HCT116 (cell line): ENCODE measurements around the gene FBXO47. TPM values are rescaled to one million over a fixed set of nuclear protein-coding genes. Genes with fewer than 3 reads are reported as not detected.

Source experiments
- ATAC-seq: fragments of 200-7000 bp; cut with Tn5 transposase; 2 replicates; pipeline ENCODE4 v1.9.1; 2020; ENCODE audit warnings: mild to moderate bottlenecking, moderate library complexity
- BruUV-seq: library from RNA; stranded (reverse); fragments of 400-500 nt; replicated peaks from 2 replicates; lab custom pipeline; 2021; lab: Mats Ljungman, UMichigan
- CTCF ChIA-PET: fragments of 300-600 bp; sonication (Branson Sonifier 250); formaldehyde crosslinking; loops from one replicate; lab custom pipeline; 2021; ENCODE audit warnings: antibody characterized with exemption; lab: Charles Lee
- POLR2A ChIA-PET: fragments of 300-600, 350-600 bp; sonication (Branson Sonifier 250); formaldehyde crosslinking; loops from one replicate; lab custom pipeline; 2021; ENCODE audit warnings: antibody characterized with exemption; lab: Charles Lee
- RAD21 ChIA-PET, 2 experiments: fragments of 300-600 bp; sonication (Branson Sonifier 250); formaldehyde crosslinking; loops; one replicate each; lab custom pipeline; 2023; ENCODE audit warnings: low total read pairs in 2 of 2; ENCODE audit not compliant: uncharacterized antibody in 2 of 2, unreplicated experiment in 2 of 2, low non-redundant PET in 1 of 2; lab: Charles Lee
- DNase-seq: peaks from one replicate; pipeline ENCODE4 v3.0.0-alpha.2; 2010; ENCODE audit warnings: low read depth, low spot score
- H2AFZ ChIP-seq: fragments of 200-600 bp; shearing (Covaris generic), sonication (generic); 2 replicates; pipeline ENCODE4 v1.6.1; 2017; ENCODE audit warnings: low read depth, mixed run types, mixed read lengths, antibody characterized with exemption, low read length; ENCODE audit not compliant: poor library complexity, severe bottlenecking
- H3K27ac ChIP-seq: 2 replicates; pipeline ENCODE4 v1.5.1; 2012; ENCODE audit warnings: low read depth, low read length
- H3K27me3 ChIP-seq: fragments of 200-600 bp; sonication (generic); 2 replicates; pipeline ENCODE4 v1.6.1; 2016; ENCODE audit warnings: mixed run types, low read length, mixed read lengths; ENCODE audit not compliant: insufficient read depth
- H3K36me3 ChIP-seq, 2 experiments: fragments of 200-500 bp in 1 of 2; fragments of 200-600 bp in 1 of 2; sonication (Bioruptor generic) in 1 of 2; sonication (generic) in 1 of 2; 2 replicates each; pipeline versions ENCODE4 v1.5.1 to v1.6.1; 2014 to 2016; ENCODE audit warnings: low read length in 2 of 2, inconsistent platforms in 1 of 2, mixed read lengths in 1 of 2, mixed run types in 1 of 2; ENCODE audit not compliant: insufficient read depth in 2 of 2, control insufficient read depth in 1 of 2
- H3K4me1 ChIP-seq, 2 experiments: fragments of 200-600 bp in 1 of 2; sonication (generic) in 1 of 2; 2 replicates each; pipeline versions ENCODE4 v1.5.1 to v1.6.1; 2012 to 2017; ENCODE audit warnings: low read length in 2 of 2, inconsistent platforms in 1 of 2, mild to moderate bottlenecking in 1 of 2, mixed read lengths in 1 of 2, mixed run types in 1 of 2, moderate library complexity in 1 of 2; ENCODE audit not compliant: insufficient read depth in 2 of 2, control insufficient read depth in 1 of 2
- H3K4me2 ChIP-seq: fragments of 200-600 bp; sonication (generic); 2 replicates; pipeline ENCODE4 v1.6.1; 2017; ENCODE audit warnings: mixed run types, low read length, mixed read lengths
- H3K4me3 ChIP-seq, 2 experiments: fragments of 200-600 bp in 1 of 2; sonication (generic) in 1 of 2; replicated peaks in 1 of 2; 2 replicates each; pipeline ENCODE4 v1.5.1; 2011 to 2016; ENCODE audit warnings: low read length in 2 of 2, control low read depth in 1 of 2, low read depth in 1 of 2, mild to moderate bottlenecking in 1 of 2, mixed read lengths in 1 of 2, mixed run types in 1 of 2
- H3K79me2 ChIP-seq: fragments of 200-600 bp; sonication (generic); 2 replicates; pipeline ENCODE4 v1.6.1; 2017; ENCODE audit warnings: mild to moderate bottlenecking, mixed run types, low read length, moderate library complexity, mixed read lengths; ENCODE audit not compliant: insufficient read depth
- H3K9ac ChIP-seq: fragments of 200-600 bp; sonication (generic); 2 replicates; pipeline ENCODE4 v1.6.1; 2016; ENCODE audit warnings: low read length, mixed read lengths
- H3K9me2 ChIP-seq: fragments of 200-600 bp; sonication (generic), shearing (Covaris generic); 2 replicates; pipeline ENCODE4 v1.6.1; 2017; ENCODE audit warnings: mixed run types, mild to moderate bottlenecking, moderate library complexity; ENCODE audit not compliant: insufficient read depth
- H3K9me3 ChIP-seq, 2 experiments: fragments of 200-500 bp in 1 of 2; fragments of 200-600 bp in 1 of 2; sonication (Bioruptor generic) in 1 of 2; sonication (generic) in 1 of 2; 2 replicates each; pipeline ENCODE4 v1.6.1; 2014 to 2017; ENCODE audit warnings: low read length in 2 of 2, mixed read lengths in 2 of 2, inconsistent platforms in 1 of 2, low read depth in 1 of 2, mild to moderate bottlenecking in 1 of 2, mixed run types in 1 of 2, moderate library complexity in 1 of 2; ENCODE audit not compliant: control insufficient read depth in 1 of 2, insufficient read depth in 1 of 2
- H4K20me1 ChIP-seq: fragments of 200-600 bp; sonication (generic), shearing (Covaris generic); 2 replicates; pipeline ENCODE4 v1.6.1; 2017; ENCODE audit warnings: mixed run types, mild to moderate bottlenecking, moderate library complexity; ENCODE audit not compliant: insufficient read depth
- ATF3 ChIP-seq: IDR thresholded peaks from 2 replicates; pipeline ENCODE4 v1.6.1; 2012
- CBX3 ChIP-seq: IDR thresholded peaks from 2 replicates; pipeline ENCODE4 v1.6.1; 2012; ENCODE audit warnings: low read depth
- CEBPB ChIP-seq: IDR thresholded peaks from 2 replicates; pipeline ENCODE4 v1.6.1; 2012; ENCODE audit warnings: low read depth
- EZH2phosphoT487 ChIP-seq: fragments of 200-600 bp; IDR thresholded peaks from 2 replicates; pipeline ENCODE4 v1.6.1; 2018; ENCODE audit warnings: antibody characterized with exemption, borderline replicate concordance
- FOSL1 ChIP-seq: IDR thresholded peaks from 2 replicates; pipeline ENCODE4 v1.6.1; 2012; ENCODE audit warnings: low read depth
- JUND ChIP-seq: IDR thresholded peaks from 2 replicates; pipeline ENCODE4 v1.6.1; 2012
- POLR2A ChIP-seq: IDR thresholded peaks from 2 replicates; pipeline ENCODE4 v1.7.0; 2011; ENCODE audit warnings: borderline replicate concordance; ENCODE audit not compliant: insufficient read depth, insufficient read length; ENCODE audit errors: extremely low read depth
- REST ChIP-seq: IDR thresholded peaks from 2 replicates; pipeline ENCODE4 v1.6.1; 2012; ENCODE audit warnings: low read depth
- SIN3A ChIP-seq: IDR thresholded peaks from 2 replicates; pipeline ENCODE4 v1.6.1; 2012; ENCODE audit warnings: low read depth
- SP1 ChIP-seq: IDR thresholded peaks from 2 replicates; pipeline ENCODE4 v1.6.1; 2012; ENCODE audit warnings: low read depth
- SRF ChIP-seq: IDR thresholded peaks from 2 replicates; pipeline ENCODE4 v1.6.1; 2012; ENCODE audit warnings: low read depth
- TCF7L2 ChIP-seq: IDR thresholded peaks from 2 replicates; pipeline ENCODE4 v1.7.0; 2011; ENCODE audit warnings: borderline replicate concordance, inconsistent platforms; ENCODE audit not compliant: insufficient read depth, insufficient read length; ENCODE audit errors: extremely low read depth
- YY1 ChIP-seq: IDR thresholded peaks from 2 replicates; pipeline ENCODE4 v1.6.1; 2011; ENCODE audit warnings: low read length, low read depth, moderate library complexity, mild to moderate bottlenecking; ENCODE audit not compliant: insufficient replicate concordance; ENCODE audit errors: extremely low read depth
- ZFX ChIP-seq: fragments of 450-650 bp; IDR thresholded peaks from 2 replicates; pipeline ENCODE4 v1.6.1; 2017
- ZNF274 ChIP-seq: fragments of 200-500 bp; sonication (Bioruptor generic); IDR thresholded peaks from 2 replicates; pipeline ENCODE4 v1.6.1; 2014; ENCODE audit warnings: mild to moderate bottlenecking, low read depth, low read length, inconsistent platforms
- intact Hi-C: fragments of 100-400 bp; cut with micrococcal nuclease; formaldehyde crosslinking; loops from 2 replicates; pipeline ENCODE4 v1.10.0; 2022
- total RNA-seq: library from RNA; stranded (reverse); gene quantifications from one replicate; pipeline ENCODE4 v1.2.1, GENCODE V29; 2021; ENCODE audit not compliant: unreplicated experiment
- TF ChIP-seq, protein P1 (sequence below): IDR thresholded peaks from 2 replicates; pipeline ENCODE4 v1.6.1; 2012

Gene FBXO47
- total RNA-seq, 1 experiment from 2014 or later = not detected

- TF ChIP-seq FOSL1 = no peak
- no peak for TF ChIP-seq TCF7L2
- no peak for TF ChIP-seq YY1
- TF ChIP-seq EZH2phosphoT487 = no peak
- TF ChIP-seq, protein P1, sequence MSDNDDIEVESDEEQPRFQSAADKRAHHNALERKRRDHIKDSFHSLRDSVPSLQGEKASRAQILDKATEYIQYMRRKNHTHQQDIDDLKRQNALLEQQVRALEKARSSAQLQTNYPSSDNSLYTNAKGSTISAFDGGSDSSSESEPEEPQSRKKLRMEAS = no peak
- TF ChIP-seq REST = no peak
- no peak for TF ChIP-seq ZFX
- no peak for TF ChIP-seq SP1
- no peak for TF ChIP-seq JUND
- TF ChIP-seq ATF3 = no peak
- no peak for TF ChIP-seq POLR2A
- TF ChIP-seq SRF = no peak
- no peak for TF ChIP-seq SIN3A
- TF ChIP-seq CEBPB = no peak
- TF ChIP-seq ZNF274 = no peak
- TF ChIP-seq CBX3 = no peak
- TF ChIP-seq, all 23 proteins: peak for 0
- Histone ChIP-seq H3K27me3 (no peaks in the 10 kb centered on the region), H3K9me3 (peaks cover 10 to 16% of the 10 kb centered on the region in 2 experiments; a peak in 3 of 4 replicates), H3K4me3 (no peak overlapping the region), H3K36me3 (no peaks in the 10 kb centered on the region), H3K4me1 (peaks cover 8 to 18% of the 10 kb centered on the region in 2 experiments; a peak in 3 of 4 replicates), H4K20me1 (no peaks in the 10 kb centered on the region), H3K79me2 (no peaks in the 10 kb centered on the region), H3K4me2 (no peak overlapping the region), H2AFZ (no peak overlapping the region), H3K9me2 (no peaks in the 10 kb centered on the region), H3K27ac (no peak overlapping the region), H3K9ac (no peak overlapping the region)
- intact Hi-C loops = no loop called here
- ChIA-PET POLR2A (no interaction called here), RAD21 (no interaction called here), CTCF (interaction anchor here (1.0 to 1.9 kb wide), 2 partner anchors 17 kb away, joined by 3 to 7 read pairs; no protein-coding TSS in a partner anchor)
- ATAC-seq (no peak), DNase-seq (no peak)
- BruUV-seq = no TSS peak
Observed at GRCh38 chr17:39000021-39000601, 32.9 kb upstream of the FBXO47 start.
